Gastrocnemius medialis (tissue), 4 donors: Measurements from ENCODE around the gene MAP3K5. TPM values are rescaled to one million over a fixed set of nuclear protein-coding genes. Genes with fewer than 3 reads are reported as not detected.

ENCODE experiments used
- ATAC-seq, 2 donors: fragments of 150-250 bp; one replicate each; pipeline ENCODE4 v1.9.1; 2016
- DNase-seq, 2 donors: peaks; one replicate each; pipeline ENCODE4 v3.0.0-alpha.2; 2019
- H3K27ac ChIP-seq, 4 donors: fragments of 200-600 bp; sonication (generic); 1 replicate in 1 of 4; 2 replicates in 3 of 4; pipeline ENCODE4 v1.5.1; 2016 to 2018; ENCODE audit warnings: mild to moderate bottlenecking in 2 of 4, moderate library complexity in 1 of 4
- H3K27me3 ChIP-seq, 3 donors: fragments of 200-600 bp; sonication (generic) in 2 of 3; 1 replicate in 1 of 3; 2 replicates in 2 of 3; pipeline versions ENCODE4 v1.5.1 to v1.6.0; 2016 to 2019; ENCODE audit warnings: mild to moderate bottlenecking in 1 of 3, moderate library complexity in 1 of 3
- H3K36me3 ChIP-seq, 2 donors: fragments of 200-600 bp; sonication (generic) in 1 of 2; one replicate each; pipeline ENCODE4 v1.5.1; 2017 to 2018
- H3K4me1 ChIP-seq, 2 donors: fragments of 200-600 bp; sonication (generic) in 1 of 2; one replicate each; pipeline ENCODE4 v1.5.1; 2016 to 2017; ENCODE audit warnings: mild to moderate bottlenecking in 2 of 2
- H3K4me3 ChIP-seq, 4 donors: fragments of 200-600 bp; sonication (generic) in 3 of 4; 1 replicate in 1 of 4; 2 replicates in 3 of 4; pipeline ENCODE4 v1.5.1; 2016 to 2019; ENCODE audit warnings: mild to moderate bottlenecking in 2 of 4
- H3K9me3 ChIP-seq, 3 donors: fragments of 200-600 bp; sonication (generic) in 2 of 3; 1 replicate in 1 of 3; 2 replicates in 2 of 3; pipeline ENCODE4 v1.5.1; 2016 to 2019
- POLR2A ChIP-seq, 2 donors: fragments of 450-650 bp; IDR thresholded peaks; one replicate each; pipeline ENCODE4 v1.6.1; 2017; ENCODE audit warnings: antibody characterized with exemption in 2 of 2, mild to moderate bottlenecking in 2 of 2, moderate library complexity in 2 of 2
- in situ Hi-C, 4 donors: fragments of 200-750 bp; cut with MboI; loops; one replicate each; pipeline versions ENCODE4 v1.15.0 to v1.8.0; 2017; ENCODE audit warnings: low sequenced_read_pairs in 4 of 4
- intact Hi-C: fragments of 100-400 bp; cut with DNase I; formaldehyde crosslinking; loops from one replicate; pipeline ENCODE4 v1.15.1; 2023; ENCODE audit warnings: low total_unique reads
- total RNA-seq, 4 donors: library from RNA; depleted of rRNA; stranded (reverse); fragments of >200 nt; gene quantifications; one replicate each; pipeline versions ENCODE4 v1.1.0 to v1.2.3, GENCODE V29; 2016
- TF ChIP-seq, protein P1 (sequence below), 5 experiments: fragments of 450-650 bp in 3 of 5; fragments of 200-600 bp in 2 of 5; sonication (generic) in 2 of 5; IDR thresholded peaks in 4 of 5; conservative IDR thresholded peaks in 1 of 5; 1 replicate in 4 of 5; 2 replicates in 1 of 5; pipeline ENCODE4 v1.5.1; 2016 to 2019; ENCODE audit warnings: antibody characterized with exemption in 5 of 5, mild to moderate bottlenecking in 3 of 5, moderate library complexity in 3 of 5

The MAP3K5 gene
- total RNA-seq, 4 donors from 2014 or later, result 2.9 to 46.9 (median 4.9) TPM

DNA sequence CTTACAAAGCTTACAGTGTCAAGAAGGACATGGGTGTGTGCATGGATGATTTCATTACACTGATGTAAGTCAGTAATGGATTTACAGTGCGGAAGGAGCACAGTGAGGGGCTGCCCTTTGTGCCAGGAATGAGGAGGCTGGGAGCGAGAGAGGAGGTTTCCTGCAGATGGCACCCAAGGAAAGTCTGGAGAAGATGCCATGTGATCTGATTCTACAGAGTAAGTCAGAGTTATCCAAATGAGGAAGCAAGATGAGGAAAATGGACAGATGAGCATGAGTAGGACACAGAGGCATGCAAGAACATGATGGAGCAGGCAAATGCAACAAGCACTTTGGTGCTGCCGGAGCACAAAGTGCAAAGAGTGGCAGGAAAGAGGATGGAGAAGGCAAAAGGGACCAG is 271.8 kb downstream of the MAP3K5 start:
- no peak overlapping the region for H3K4me3 ChIP-seq
- TF ChIP-seq POLR2A (IDR thresholded peaks at IDR 0.05), result no peak
- TF ChIP-seq, protein P1, sequence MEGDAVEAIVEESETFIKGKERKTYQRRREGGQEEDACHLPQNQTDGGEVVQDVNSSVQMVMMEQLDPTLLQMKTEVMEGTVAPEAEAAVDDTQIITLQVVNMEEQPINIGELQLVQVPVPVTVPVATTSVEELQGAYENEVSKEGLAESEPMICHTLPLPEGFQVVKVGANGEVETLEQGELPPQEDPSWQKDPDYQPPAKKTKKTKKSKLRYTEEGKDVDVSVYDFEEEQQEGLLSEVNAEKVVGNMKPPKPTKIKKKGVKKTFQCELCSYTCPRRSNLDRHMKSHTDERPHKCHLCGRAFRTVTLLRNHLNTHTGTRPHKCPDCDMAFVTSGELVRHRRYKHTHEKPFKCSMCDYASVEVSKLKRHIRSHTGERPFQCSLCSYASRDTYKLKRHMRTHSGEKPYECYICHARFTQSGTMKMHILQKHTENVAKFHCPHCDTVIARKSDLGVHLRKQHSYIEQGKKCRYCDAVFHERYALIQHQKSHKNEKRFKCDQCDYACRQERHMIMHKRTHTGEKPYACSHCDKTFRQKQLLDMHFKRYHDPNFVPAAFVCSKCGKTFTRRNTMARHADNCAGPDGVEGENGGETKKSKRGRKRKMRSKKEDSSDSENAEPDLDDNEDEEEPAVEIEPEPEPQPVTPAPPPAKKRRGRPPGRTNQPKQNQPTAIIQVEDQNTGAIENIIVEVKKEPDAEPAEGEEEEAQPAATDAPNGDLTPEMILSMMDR (IDR thresholded peaks at IDR 0.05 in 4 of 5, conservative IDR thresholded peaks at IDR 0.05 in 1 of 5), result no peak
- in situ Hi-C loops (no loop called here), intact Hi-C loops (no loop called here)
- no peak for ATAC-seq
- no peaks in the 10 kb centered on the region for H3K27me3 ChIP-seq
- no peaks in the 10 kb centered on the region for H3K4me1 ChIP-seq
- no peaks in the 10 kb centered on the region for H3K36me3 ChIP-seq
- DNase-seq, result no peak
- H3K9me3 ChIP-seq, result no peaks in the 10 kb centered on the region
- H3K27ac ChIP-seq, result no peak overlapping the region

DNA sequence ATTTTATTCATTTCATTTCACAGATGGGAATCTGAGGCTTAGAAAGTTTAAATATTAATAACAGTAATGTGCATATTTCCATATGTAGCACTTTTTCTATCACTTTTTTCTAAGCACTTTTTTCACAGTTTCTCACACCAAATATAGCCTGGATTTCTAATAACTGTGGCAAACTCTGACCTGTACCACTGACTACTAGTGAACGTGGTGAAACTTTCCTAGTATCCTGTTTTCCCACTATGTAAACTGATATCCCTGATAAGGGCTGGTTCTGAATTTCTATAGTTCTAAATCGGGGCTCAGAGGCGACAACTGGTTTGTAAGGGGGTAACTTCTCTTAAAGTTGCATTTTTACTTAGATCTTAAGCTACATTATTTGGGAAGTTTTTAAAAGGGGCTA is 274.7 kb downstream of the MAP3K5 start:
- Histone ChIP-seq H3K27me3 (no peaks in the 10 kb centered on the region), H3K4me1 (no peaks in the 10 kb centered on the region), H3K4me3 (no peak overlapping the region), H3K27ac (no peak overlapping the region), H3K9me3 (no peaks in the 10 kb centered on the region), H3K36me3 (no peaks in the 10 kb centered on the region)
- intact Hi-C loops, result no loop called here
- in situ Hi-C loops, result no loop called here
- TF ChIP-seq, protein P1 (IDR thresholded peaks at IDR 0.05 in 4 of 5, conservative IDR thresholded peaks at IDR 0.05 in 1 of 5), result no peak
- TF ChIP-seq POLR2A (IDR thresholded peaks at IDR 0.05), result no peak
- no peak for DNase-seq
- ATAC-seq, result no peak

DNA sequence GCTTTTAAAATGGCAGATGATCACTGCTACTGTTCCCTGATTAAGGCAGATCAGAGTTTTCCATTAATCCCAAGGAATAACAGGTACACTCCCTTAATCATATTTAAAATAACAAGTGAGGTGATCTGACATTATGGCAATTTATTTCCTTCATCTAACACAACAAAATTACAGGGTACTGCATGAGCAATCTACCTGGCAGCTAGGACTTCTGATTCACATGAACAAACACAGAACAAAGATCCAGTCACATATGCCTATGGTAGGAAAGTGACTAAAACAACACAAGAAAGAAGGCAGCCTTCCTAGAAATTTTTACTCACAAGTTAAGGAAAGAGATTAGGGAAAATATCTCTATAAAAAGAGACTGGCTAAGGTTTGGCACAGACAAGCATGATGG is 275.3 kb downstream of the MAP3K5 start:
- H3K4me1 ChIP-seq, result no peaks in the 10 kb centered on the region
- H3K4me3 ChIP-seq, result no peak overlapping the region
- no peaks in the 10 kb centered on the region for H3K9me3 ChIP-seq
- no peaks in the 10 kb centered on the region for H3K36me3 ChIP-seq
- in situ Hi-C loops, result no loop called here
- ATAC-seq (no peak), DNase-seq (no peak)
- TF ChIP-seq, protein P1 (IDR thresholded peaks at IDR 0.05 in 4 of 5, conservative IDR thresholded peaks at IDR 0.05 in 1 of 5), result no peak
- no peak for TF ChIP-seq POLR2A (IDR thresholded peaks at IDR 0.05)
- H3K27me3 ChIP-seq, result no peaks in the 10 kb centered on the region
- intact Hi-C loops, result no loop called here
- H3K27ac ChIP-seq, result no peak overlapping the region

DNA sequence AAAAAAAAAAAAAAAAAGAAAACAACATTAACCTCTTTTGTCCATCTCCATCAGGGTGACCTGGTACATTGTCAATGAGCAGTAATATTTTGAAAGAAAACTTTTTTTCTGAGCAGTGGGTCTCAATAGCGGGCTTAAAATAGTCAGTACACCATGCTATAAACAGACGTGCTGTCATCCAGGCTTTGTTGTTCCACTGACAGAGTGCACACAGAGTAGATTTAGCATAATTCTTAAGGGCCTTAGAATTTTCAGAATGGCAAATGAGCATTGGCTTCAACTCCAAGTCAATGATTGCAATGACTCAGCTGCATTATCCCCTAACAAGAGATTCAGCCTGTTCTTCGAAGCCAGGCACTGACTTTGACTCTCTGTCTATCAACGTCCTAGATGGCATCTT is 277.7 kb downstream of the MAP3K5 start:
- intact Hi-C loops, result no loop called here
- DNase-seq (no peak), ATAC-seq (no peak)
- TF ChIP-seq, protein P1 (IDR thresholded peaks at IDR 0.05 in 4 of 5, conservative IDR thresholded peaks at IDR 0.05 in 1 of 5), result no peak
- TF ChIP-seq POLR2A (IDR thresholded peaks at IDR 0.05), result no peak
- Histone ChIP-seq H3K27me3 (no peaks in the 10 kb centered on the region), H3K27ac (no peak overlapping the region), H3K36me3 (no peaks in the 10 kb centered on the region), H3K4me1 (no peaks in the 10 kb centered on the region), H3K9me3 (no peaks in the 10 kb centered on the region), H3K4me3 (no peak overlapping the region)
- in situ Hi-C loops, result no loop called here

DNA sequence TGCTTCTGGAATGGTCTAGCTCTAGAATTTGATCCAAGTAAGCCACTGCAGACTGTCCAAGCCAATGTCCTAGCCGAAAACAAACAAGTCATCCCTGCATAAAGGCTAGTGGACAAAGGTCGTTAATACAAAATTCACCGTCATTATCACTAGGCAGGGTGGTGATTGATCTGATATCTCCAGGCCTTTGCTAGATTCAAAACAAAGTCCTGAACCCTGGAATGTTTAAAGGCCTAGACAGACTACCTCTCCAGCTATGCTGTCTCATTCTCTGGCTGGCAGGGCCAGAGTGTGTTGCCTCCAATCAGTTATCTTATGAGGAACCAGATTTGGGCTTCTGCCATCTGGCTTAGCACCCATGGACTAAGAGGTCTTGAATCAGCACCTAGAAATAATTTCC is 280.4 kb downstream of the MAP3K5 start:
- no peak for ATAC-seq
- in situ Hi-C loops, result no loop called here
- no peak for TF ChIP-seq POLR2A (IDR thresholded peaks at IDR 0.05)
- TF ChIP-seq, protein P1 (IDR thresholded peaks at IDR 0.05 in 4 of 5, conservative IDR thresholded peaks at IDR 0.05 in 1 of 5), result no peak

More for the DNA sequence above, 280.4 kb downstream of the MAP3K5 start:
- no peak for DNase-seq
- Histone ChIP-seq H3K36me3 (no peaks in the 10 kb centered on the region), H3K27me3 (no peaks in the 10 kb centered on the region), H3K4me3 (no peak overlapping the region), H3K27ac (no peak overlapping the region), H3K4me1 (no peaks in the 10 kb centered on the region), H3K9me3 (no peaks in the 10 kb centered on the region)
- intact Hi-C loops, result no loop called here
